ENCODE results near the gene SCTR. TPM values are rescaled to one million over a fixed set of nuclear protein-coding genes. Genes with fewer than 3 reads are reported as not detected.

The SCTR gene
- total RNA-seq: not detected in 2 replicates

DNA sequence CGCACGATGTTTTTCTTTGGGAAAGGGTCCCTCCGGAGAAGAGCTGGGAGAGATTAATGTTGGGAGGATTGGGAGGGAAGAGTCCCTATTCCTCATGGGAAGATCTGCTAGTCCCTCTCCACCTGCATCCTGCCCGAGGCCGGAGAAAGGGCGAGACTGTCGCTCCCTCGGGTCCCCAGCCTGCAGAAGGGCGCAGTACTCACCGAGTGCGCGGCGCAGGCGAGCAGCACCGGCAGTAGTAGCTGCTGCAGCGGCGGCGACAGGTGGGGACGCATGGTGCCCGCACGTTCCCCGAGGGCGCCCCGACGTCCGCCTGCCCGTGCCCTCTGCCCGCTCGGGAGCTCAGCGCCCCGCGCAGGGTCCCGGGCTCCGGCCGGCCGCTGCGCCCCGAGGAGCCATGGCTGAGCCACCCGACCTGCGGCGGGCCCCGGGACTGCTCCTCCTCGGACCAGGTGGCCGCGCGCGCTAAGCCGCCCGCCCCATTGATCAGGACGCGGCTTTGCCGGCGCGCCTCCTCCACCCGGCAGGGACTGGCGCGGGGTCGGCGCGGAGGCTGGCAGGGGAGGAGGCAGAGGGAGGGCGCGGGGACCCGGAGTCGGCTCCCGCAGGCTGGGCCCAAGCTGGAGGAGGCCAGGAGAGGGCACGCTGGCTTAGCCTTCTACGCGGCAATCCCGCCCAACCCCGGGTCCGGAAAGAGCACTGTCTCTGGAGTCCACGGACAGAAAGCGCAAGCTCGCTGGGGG is at the start of gene SCTR:
Gene SCTR (minus strand): TSS at position 532 of the 743 bp plus-strand sequence. CDS start 257 bp downstream, at position 275.
- DNase-seq: no peak

DNA sequence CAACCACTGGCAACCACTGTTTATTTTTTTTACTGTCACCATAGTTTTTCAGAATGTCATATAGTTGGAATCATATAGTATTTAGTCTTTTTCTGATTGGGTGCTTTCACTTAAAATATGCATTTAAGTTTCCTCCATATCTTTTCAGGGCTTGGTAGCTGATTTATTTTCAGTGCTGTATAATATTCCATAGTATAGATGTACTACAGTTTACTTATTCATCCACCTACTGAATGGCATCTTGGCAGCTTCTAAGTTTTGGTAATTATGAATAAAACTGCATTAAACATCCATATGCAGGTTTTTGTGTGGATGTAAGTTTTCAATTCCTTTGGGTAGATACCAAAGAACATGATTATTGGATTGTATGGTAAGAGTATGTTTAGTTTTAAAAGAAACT is 43.0 kb upstream of the SCTR start:
- DNase-seq: no peak

DNA sequence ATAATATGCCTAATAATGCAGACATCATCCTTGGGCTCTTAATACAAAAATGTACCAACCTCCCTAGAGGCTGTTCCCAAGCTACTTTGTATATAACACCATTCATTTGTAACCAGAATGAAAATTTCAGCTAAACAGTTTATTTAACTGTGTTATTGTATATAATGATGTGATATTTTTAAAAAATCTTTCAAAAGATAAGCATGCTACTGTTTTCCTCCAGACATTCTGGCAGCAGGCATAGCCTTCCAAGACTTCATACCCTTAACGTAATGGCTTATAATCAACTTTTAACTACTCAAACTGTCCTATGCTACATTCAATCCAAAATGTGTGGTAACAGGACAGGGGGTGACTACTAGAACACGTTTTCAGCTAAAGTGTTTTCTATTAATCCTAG is 41.2 kb upstream of the SCTR start:
- no peak for DNase-seq

DNA sequence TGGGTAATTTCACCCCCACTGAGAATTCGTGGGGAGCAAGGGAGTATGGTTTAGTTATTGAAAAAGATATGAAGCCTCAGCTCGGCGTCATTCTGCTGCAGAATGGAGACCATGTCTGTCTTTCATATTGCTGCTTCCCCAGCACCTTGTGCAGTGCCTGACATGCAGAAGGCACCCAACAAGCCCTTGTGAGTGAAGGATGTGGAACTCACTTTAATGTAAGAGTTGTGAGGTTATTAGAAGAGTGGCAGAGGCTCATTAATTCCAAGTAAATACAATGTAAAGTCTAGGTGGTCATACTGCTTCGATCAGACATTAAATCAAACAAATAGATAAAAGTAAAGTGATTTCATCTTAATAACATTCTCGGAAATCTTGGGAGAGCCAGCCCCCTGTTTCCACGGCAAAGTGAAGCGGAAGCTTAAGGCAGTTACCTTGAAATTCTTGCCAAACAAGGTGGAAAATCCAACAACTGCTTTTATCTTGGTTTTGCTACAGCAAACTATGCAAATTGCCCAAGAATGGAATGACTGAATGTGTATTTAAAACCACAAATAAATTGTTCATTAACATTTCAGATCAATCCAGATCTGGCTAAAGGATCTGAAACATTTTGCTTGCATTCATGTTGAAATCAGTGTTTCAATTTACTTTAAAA is 29.5 kb upstream of the SCTR start:
- no peak for DNase-seq

DNA sequence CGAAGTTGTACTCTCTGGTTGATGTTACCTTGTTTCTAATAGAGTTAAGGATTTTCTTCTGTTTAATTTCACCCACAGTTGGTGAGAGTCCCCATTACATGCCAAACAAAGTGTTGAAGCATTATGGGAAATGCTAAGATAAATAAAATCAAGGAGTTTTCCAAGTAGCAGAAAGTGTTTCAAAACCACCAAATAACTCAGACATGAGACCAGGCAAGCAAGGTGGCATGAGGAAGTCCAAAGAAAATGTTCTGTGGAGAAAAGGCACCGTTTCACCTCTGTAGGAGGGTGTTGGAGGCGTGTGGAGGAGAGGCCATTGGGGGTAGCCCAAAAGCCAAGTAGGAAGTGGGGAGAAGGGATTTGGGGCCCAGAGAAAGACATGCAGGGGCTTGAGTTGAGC is 28.6 kb upstream of the SCTR start:
- no peak for DNase-seq

DNA sequence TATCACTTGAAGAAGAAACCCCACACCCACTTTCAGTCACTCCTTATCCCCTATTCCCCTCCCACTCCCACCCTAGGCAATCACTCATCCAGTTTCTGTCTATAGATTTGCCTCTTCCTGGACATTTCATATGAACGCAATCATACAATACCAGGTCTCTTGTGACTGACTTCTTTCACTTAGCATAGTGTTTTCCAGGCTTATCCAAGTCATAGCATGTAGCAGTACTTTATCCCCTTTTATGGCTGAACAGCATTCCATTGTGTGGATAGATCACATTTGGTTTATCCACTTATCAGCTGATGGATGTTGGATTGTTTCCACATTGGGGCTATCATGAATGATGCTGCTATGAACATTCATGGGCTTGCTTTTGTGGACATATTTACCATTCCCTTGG is 26.6 kb upstream of the SCTR start:
- no peak for DNase-seq

DNA sequence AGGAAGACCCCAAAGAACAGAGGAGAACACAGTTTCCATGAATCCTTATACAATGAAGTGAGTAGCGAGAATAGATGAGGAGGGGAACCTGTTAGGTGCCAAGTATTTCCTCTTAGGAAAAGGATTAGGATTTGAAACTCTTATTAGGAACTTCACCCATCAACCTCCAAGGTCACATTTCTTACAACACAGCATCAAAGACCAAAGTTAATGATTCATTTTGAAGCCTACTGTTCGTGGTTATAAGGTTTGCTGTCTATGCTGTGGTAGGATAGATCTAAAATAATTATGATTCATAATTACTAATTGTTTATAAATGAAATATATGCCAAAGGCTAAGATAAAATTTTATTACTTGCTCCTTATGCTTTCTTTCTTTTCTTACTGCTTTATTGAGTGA is 26.1 kb upstream of the SCTR start:
- DNase-seq: no peak

DNA sequence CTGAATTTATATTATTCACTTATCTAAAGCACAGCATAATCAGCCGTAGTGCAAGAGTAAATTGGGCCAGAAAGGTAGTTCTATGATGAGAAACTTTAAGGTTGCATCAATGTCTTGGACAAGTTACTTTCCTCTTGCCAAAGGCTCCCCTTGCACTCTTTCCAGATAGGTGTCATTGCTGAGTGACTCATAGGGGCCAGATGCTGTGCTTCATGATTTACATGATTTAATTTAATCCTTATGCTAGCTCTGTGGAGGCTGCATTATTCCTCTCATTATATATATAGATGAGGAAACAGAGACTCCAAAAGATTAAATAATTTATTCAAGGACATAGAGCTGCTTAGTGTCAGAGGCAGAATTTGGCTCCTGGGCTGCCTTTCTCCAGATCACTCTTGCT is 25.0 kb upstream of the SCTR start:
- no peak for DNase-seq

DNA sequence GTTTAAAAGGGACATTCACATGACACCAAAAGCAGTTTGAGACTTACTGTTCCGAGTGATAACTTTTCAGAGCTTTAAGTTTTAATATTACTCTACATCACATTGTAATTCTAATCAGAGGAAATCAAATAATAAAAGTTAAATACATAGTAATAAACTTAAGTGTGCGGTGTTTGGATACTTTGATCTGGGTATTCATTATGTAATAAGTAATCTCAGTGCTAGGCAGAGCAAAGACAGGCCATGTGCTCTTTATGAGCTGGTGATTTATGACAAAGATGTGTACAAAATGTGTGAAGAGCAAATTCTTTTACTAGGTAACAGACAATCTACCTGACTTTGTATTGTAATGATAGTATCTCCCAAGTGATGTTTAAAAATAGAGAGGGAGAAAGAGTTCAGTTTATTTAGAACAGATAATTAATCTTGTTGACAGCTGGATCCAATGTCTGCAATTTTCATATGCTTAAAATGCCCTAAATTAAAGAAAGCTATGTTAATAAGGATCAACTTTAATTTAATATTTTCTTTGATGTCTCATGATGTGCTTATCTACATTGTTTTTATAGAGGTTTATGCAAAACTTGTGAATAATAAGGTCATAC is 24.3 kb upstream of the SCTR start:
- no peak for DNase-seq

DNA sequence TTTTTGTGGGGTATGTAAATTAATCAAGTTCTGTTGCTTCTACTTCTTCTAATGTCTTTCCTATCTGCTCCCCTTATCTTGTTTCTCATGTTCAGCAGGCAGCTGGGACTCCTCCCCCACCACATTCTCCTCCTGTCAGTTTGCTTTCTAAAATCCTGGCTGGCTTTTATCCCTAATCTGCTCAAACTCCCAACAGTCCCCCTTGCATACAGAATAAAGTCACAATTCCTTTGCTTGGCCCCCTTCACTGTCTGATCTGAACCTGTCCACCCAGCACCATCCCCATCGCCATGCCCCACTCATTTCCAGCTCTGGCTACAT is 22.1 kb upstream of the SCTR start:
- DNase-seq: no peak

DNA sequence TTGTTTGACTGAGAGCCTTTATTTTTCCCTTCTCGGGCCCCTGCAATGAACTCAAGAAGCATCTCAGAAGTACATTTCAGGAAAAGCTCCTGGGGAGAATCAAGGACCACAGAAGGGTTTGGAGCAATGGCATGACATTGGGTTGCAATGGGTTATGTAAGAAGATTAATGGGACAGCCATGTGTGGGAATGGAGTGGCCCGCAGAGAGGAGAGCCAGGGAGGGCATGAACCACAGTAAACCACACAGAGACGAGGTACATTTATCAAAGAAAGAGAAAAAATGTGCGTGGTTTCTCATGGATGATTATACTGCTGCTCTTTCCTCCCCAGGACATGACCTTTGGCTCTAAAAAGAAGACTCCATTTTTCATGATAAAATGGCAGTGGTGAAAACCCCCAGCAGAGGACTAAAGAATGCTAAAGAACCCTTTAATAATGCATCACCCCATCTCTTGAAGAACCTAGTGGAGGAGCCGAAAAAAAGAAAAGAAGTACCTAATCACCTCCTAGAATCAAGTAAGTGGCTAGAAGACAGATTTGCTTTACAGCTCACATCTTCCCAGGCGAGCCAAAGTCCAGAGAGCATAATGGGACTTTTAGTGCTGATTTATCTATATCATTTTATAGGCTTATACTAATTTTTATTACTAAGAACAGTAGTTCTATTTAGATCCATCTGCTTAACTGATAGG is 21.6 kb upstream of the SCTR start:
- no peak for DNase-seq

DNA sequence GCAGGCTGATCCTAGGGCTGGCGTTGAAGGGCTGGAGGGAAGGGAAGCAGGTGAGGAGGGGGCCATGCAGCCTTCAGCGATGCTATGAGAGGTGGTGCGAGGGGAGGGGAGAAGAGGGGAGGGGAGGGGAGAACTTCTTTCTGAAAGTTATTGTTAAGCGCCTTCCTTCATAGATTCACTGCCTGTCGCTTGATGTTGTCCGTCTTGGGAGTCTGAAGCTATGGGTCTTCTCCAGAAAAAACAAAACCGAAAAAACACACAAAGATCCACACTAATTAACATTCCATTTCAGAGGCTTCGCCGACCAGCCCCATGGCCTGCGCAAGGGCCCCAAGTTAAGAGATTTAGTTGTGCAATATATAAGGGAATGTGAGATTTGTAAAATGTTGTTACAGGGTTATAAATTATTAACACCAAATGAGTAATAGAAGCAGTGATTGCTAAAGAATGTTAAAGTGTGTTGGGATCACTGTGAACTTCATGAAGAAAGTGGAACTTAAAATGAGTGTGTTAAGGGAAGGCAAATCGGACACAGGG is 20.7 kb upstream of the SCTR start:
- no peak for DNase-seq

DNA sequence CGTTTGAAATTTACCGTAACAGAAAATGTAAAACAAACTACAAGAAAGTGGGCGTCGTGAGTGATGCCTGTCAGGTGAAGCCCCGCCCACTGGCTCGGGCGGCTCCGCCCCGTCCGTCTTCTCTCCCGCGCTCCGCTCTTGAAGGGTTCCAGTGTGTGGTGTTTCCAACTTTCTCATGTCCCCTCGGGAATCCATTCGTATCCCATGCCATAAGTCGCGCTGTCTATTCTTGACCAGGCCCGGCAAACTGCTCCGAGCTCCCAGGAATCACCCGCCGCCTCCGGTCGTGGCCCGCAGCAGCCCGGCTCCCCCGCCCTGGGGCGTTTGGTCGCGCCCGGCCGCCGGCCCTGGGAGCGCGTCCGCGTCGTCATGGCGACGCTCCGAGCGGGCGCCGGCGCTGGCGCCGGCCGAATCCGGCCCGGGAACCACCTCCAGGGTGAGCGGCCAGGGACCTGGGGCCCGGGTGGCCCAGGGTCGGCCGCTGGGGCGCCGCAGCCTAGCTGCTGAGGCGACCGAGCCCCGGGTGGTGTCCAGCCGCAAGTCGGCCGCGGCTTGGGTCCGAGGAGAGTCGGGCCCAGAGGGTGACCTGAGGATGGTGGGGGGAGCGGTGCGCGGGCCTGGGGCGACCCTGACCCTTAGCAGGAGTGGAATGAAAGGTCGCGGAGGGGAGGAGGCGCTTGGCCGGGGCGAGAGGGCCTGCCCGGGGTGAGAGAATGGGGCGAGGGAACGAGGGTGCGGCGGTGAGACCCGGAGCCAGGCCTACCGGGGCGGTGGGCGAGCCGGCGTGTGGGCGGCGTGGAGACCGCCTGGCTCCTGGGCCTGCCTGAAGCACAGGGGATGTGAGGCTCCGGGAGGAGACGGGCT is 20.0 kb upstream of the SCTR start, which contains the start of gene CFAP221:
Gene CFAP221 (plus strand): TSS at position 375 of the 864 bp plus-strand sequence. CDS start 1,683 bp downstream, outside the sequence.
- peak; percentile 79 for DNase-seq

DNA sequence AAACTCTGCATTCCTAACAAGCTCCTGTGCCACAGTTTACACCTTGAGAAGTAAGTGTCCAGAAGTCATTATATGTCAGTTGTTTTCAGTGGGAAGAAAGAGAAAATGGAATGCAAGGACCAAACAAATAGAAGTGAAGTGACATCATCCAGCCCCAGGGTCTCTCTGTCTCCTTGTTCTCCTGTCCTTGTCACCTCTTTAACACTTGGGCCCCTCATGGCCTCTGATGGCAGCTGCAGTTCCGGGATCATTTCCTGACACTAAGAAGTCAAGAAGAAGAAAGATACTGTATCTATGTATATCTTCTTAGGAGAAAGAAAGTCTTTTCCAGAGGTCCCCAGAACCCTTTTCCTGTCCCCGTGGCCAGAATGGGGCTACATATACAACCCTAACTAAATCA is 17.2 kb upstream of the SCTR start:
- no peak for DNase-seq

DNA sequence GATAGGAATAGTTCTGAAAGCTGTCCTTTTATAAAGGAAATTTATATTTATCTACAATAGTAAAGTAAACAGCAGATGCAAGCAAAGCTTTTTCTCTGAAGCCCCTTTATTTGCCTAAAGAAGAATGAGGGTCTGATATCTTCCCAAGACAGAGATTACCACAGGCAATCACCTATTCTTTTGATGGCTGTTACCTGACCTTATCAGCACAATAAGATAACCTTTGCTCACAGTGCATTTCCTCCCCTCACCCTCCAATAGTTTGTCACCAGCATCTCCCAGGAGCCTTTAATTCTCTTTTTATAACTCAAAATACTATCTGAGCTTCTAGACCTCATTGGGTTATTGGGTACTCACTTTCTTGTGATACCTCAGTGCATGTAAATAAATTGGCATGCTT is 13.5 kb upstream of the SCTR start:
- no peak for DNase-seq

DNA sequence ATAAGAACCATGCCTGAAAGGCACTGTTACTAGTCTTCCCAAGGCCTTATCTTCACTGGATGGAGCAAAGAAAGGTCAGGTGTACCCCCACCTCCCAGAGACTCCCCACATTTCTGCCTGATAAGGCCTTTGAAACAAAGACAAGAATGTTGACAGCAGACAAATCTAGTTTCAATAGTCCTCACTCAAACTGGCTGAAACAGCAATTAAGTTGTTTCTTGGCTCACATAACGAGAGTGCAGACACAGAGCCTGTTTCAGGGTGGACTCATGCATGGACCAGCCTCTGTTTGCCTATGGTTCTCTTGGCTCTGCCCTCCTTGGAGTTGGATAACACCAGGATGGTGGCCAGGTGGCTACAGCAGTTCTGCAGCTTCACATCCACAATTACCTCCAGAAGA is 12.4 kb upstream of the SCTR start:
- no peak for DNase-seq

DNA sequence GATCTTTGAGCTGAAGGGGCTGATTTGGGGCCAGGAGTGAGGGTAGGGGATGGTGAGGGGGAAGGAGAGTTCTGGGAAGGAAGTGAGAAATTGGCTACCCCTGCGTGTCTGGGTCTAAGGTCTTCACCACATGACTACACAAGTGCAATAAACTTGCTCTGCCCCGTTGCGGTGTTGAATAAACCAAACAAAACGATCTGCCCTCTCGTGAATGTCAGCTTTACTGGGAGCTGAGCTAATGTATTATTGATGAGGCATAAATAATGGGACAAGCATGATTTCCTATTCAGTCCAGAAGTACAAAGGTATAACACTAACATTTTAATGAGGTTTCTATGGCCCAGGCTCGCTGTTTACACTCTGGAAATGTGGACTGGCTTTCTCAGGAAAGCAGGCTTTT is 11.9 kb upstream of the SCTR start:
- DNase-seq: no peak

DNA sequence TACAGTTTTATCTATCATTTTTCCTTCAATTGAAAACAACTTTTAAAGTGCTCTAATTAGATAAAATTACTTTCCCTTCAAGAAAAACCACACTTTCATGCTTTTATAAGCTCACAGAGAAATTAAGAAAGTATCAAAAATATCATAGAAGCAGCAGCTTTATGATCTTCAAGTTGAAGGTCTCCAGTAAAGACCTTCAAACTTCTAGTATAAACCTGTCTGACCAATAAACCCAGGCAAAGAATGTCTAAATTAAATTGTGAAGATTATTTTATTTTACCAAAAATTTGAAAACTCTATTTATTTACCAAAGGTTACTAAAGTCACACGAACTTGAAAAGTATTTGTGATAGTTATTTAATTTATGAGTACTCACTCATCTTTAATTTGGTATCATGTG is 9.3 kb upstream of the SCTR start:
- no peak for DNase-seq

DNA sequence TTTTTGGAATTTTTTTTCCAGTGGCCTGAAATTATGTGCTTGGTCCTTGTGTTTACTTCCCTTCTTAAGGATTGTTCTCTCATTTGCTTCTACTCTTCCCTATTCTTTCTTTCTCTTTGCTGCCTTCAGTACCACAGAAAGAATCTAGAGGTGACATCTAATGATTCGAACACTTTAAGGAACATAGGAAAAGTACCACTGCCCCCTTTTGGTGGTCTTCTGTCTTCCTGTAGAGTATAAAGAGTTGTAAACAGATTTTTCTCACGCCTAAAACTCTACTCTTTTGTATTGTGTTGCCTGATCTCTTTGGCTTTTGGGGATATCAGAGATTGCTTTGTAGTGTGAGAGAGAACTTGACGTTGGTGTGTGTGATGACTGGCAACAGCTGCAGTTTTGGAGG is 7.0 kb upstream of the SCTR start:
- no peak for DNase-seq

DNA sequence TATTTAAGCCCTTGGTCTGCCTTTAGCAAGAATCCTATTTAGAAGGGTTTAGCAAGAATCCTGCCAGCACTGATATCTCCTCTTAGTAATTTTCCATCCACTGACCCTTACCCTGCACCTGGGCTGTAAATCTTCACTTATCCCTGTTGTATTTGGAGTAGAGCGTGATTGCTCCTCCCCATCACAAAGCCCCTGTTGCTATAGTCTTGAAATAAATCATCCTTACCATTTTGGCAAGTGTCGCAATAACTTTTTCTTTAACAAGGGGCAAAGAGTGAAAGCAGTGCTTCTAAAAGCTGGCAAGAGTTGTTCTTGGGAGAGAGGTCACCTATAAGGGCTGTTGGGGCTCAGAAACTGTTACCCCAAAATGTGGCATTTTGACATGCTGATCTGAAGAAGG is 3.7 kb upstream of the SCTR start:
- DNase-seq: no peak

DNA sequence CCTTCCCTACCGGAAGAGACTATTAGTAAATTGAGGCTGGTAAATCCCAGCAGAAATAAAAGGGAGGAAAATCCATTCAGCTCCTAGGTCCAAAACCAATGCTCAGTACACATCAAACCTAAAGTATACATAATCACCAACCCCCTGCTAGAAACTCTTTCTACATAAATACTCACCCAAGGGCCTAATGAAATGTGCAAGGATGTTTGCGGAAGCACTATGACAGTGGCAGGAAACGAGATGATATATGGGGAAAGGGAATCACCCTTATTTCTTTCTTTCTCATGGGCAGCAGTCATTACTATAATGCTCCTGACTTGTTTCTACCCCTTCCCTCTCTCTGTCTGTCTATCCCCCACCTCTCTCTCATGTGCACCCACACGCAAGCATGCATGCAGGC is 1.3 kb upstream of the SCTR start:
- no peak for DNase-seq

DNA sequence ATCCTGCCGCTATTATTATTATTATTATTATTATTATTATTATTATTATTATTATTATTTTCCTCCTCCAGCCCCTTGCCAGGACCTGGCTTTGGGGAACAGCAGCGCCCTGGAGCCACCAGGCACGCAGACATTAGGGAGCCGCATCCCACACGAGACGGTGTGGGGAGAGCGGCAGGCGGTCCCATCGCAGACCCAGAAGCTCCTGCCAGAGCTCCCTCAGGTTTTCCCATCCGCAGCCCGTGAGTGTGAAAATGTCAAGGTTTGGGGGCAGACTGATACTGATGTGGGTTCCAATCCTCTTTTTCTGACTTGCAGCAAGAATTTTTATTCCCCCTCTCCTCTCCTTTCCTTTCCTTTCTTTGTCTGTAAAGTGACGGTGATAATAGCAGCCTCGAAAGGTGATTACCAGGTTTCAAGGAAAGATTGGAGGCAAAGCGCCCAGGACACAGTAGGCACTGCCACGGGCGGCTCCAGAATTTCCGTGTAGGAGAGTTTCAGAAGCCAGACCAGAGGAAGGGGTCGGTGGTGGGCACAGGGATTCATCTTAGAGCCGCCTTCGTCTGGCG is 816 bp downstream of the SCTR start:
- DNase-seq: no peak

Data from dermis blood vessel endothelial cell (primary cell).